ENCODE results near the gene SLC9A8.

SLC9A8 gene

GRCh38 chr20:49906101-49906604 is 93.5 kb downstream of the SLC9A8 start:
- no peak overlapping the region for H3K4me2 ChIP-seq (ENCODE audit: low read depth, low read length, poor library complexity, severe bottlenecking)
- H3K9me2 ChIP-seq (replicated peaks; ENCODE audit: insufficient read depth, low read length) = no peaks in the 10 kb centered on the region

GRCh38 chr20:49906615-49907154 is 94.1 kb downstream of the SLC9A8 start:
- H4K20me1 ChIP-seq (ENCODE audit: low read depth, low read length) = no peaks in the 10 kb centered on the region
- H2AFZ ChIP-seq (ENCODE audit: low read depth, low read length, severe bottlenecking) = no peak overlapping the region
- H3K27ac ChIP-seq (ENCODE audit: low read depth, low read length) = no peak overlapping the region
- H3K9me2 ChIP-seq (replicated peaks; ENCODE audit: insufficient read depth, low read length) = no peaks in the 10 kb centered on the region
- H3K9ac ChIP-seq (ENCODE audit: low read length) = no peak overlapping the region
- H3F3A ChIP-seq (ENCODE audit: insufficient read depth) = no peaks in the 10 kb centered on the region
- H3K4me3 ChIP-seq (ENCODE audit: insufficient read depth, low read length, poor library complexity, severe bottlenecking) = no peak overlapping the region
- no peaks in the 10 kb centered on the region for H3K36me3 ChIP-seq (ENCODE audit: low read length)
- no peaks in the 10 kb centered on the region for H3K9me3 ChIP-seq (ENCODE audit: insufficient read depth, low read length)
- H3K27me3 ChIP-seq (ENCODE audit: low read length) = no peaks in the 10 kb centered on the region
- H3K4me2 ChIP-seq (ENCODE audit: low read depth, low read length, poor library complexity, severe bottlenecking) = no peak overlapping the region
- peaks cover 9% of the 10 kb centered on the region; the same call in 1 of the 2 replicates for H3K79me2 ChIP-seq (ENCODE audit: insufficient read depth, low read length)
- TF ChIP-seq EZH2phosphoT487 (conservative IDR thresholded peaks at IDR 0.05; ENCODE audit: low read length) (no peak), CTCF (IDR thresholded peaks at IDR 0.05; ENCODE audit: insufficient read depth, low read length, poor library complexity, severe bottlenecking) (no peak)

More at GRCh38 chr20:49906101-49906604, 93.5 kb downstream of the SLC9A8 start:
- H3K27ac ChIP-seq (ENCODE audit: low read depth, low read length) = no peak overlapping the region
- H3K79me2 ChIP-seq (ENCODE audit: insufficient read depth, low read length) = peaks cover 9% of the 10 kb centered on the region; the same call in 1 of the 2 replicates
- H2AFZ ChIP-seq (ENCODE audit: low read depth, low read length, severe bottlenecking) = no peak overlapping the region
- no peak overlapping the region for H3K9ac ChIP-seq (ENCODE audit: low read length)
- H3K36me3 ChIP-seq (ENCODE audit: low read length) = no peaks in the 10 kb centered on the region
- H3K4me3 ChIP-seq (ENCODE audit: insufficient read depth, low read length, poor library complexity, severe bottlenecking) = no peak overlapping the region
- H3F3A ChIP-seq (ENCODE audit: insufficient read depth) = no peaks in the 10 kb centered on the region
- TF ChIP-seq EZH2phosphoT487 (conservative IDR thresholded peaks at IDR 0.05; ENCODE audit: low read length) = no peak
- no peak for TF ChIP-seq CTCF (IDR thresholded peaks at IDR 0.05; ENCODE audit: insufficient read depth, low read length, poor library complexity, severe bottlenecking)
- no peaks in the 10 kb centered on the region for H3K9me3 ChIP-seq (ENCODE audit: insufficient read depth, low read length)
- no peaks in the 10 kb centered on the region for H4K20me1 ChIP-seq (ENCODE audit: low read depth, low read length)
- H3K27me3 ChIP-seq (ENCODE audit: low read length) = no peaks in the 10 kb centered on the region

GRCh38 chr20:49907405-49908257 is 95.0 kb downstream of the SLC9A8 start:
- Histone ChIP-seq H3K9me2 (replicated peaks; ENCODE audit: insufficient read depth, low read length) (no peaks in the 10 kb centered on the region), H3K27me3 (ENCODE audit: low read length) (no peaks in the 10 kb centered on the region), H3K9me3 (ENCODE audit: insufficient read depth, low read length) (no peaks in the 10 kb centered on the region), H3K79me2 (ENCODE audit: insufficient read depth, low read length) (peaks cover 15% of the 10 kb centered on the region), H3K36me3 (ENCODE audit: low read length) (no peaks in the 10 kb centered on the region), H3K9ac (ENCODE audit: low read length) (no peak overlapping the region), H3K4me2 (ENCODE audit: low read depth, low read length, poor library complexity, severe bottlenecking) (no peak overlapping the region), H3K4me3 (ENCODE audit: insufficient read depth, low read length, poor library complexity, severe bottlenecking) (no peak overlapping the region), H4K20me1 (ENCODE audit: low read depth, low read length) (no peaks in the 10 kb centered on the region), H3F3A (ENCODE audit: insufficient read depth) (no peaks in the 10 kb centered on the region), H2AFZ (ENCODE audit: low read depth, low read length, severe bottlenecking) (no peak overlapping the region), H3K27ac (ENCODE audit: low read depth, low read length) (no peak overlapping the region)
- TF ChIP-seq EZH2phosphoT487 (conservative IDR thresholded peaks at IDR 0.05; ENCODE audit: low read length) = no peak
- no peak for TF ChIP-seq CTCF (IDR thresholded peaks at IDR 0.05; ENCODE audit: insufficient read depth, low read length, poor library complexity, severe bottlenecking)
